Gastrocnemius medialis (tissue), 4 donors: ENCODE measurements around the gene LAYN.

Experiments
- POLR2A ChIP-seq, 2 donors: fragments of 450-650 bp; IDR thresholded peaks; one replicate each; pipeline ENCODE4 v1.6.1; 2017; ENCODE audit warnings: antibody characterized with exemption in 2 of 2, mild to moderate bottlenecking in 2 of 2, moderate library complexity in 2 of 2
- TF ChIP-seq, protein P1 (sequence below), 5 experiments: fragments of 450-650 bp in 3 of 5; fragments of 200-600 bp in 2 of 5; sonication (generic) in 2 of 5; IDR thresholded peaks in 4 of 5; conservative IDR thresholded peaks in 1 of 5; 1 replicate in 4 of 5; 2 replicates in 1 of 5; pipeline ENCODE4 v1.5.1; 2016 to 2019; ENCODE audit warnings: antibody characterized with exemption in 5 of 5, mild to moderate bottlenecking in 3 of 5, moderate library complexity in 3 of 5

DNA sequence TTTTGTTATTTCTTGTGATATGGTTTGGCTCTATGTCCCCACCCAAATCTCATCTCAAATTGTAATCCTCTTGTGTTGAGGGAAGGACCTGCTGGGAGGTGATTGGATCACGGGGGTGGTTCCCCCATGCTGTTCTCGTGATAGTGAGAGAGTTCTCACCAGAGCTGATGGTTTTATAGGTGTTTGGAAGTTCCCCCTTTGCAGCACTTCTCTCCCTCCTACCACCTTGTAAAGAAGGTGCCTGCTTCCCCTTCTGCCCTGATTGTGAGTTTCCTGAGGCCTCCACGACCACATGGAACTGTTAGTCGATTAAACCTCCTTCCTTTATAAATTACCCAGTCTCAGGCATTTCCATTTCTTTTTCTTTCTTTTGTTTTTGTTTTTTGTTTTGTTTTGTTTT lies 37.3 kb downstream of the LAYN start:
- TF ChIP-seq, protein P1, sequence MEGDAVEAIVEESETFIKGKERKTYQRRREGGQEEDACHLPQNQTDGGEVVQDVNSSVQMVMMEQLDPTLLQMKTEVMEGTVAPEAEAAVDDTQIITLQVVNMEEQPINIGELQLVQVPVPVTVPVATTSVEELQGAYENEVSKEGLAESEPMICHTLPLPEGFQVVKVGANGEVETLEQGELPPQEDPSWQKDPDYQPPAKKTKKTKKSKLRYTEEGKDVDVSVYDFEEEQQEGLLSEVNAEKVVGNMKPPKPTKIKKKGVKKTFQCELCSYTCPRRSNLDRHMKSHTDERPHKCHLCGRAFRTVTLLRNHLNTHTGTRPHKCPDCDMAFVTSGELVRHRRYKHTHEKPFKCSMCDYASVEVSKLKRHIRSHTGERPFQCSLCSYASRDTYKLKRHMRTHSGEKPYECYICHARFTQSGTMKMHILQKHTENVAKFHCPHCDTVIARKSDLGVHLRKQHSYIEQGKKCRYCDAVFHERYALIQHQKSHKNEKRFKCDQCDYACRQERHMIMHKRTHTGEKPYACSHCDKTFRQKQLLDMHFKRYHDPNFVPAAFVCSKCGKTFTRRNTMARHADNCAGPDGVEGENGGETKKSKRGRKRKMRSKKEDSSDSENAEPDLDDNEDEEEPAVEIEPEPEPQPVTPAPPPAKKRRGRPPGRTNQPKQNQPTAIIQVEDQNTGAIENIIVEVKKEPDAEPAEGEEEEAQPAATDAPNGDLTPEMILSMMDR (IDR thresholded peaks at IDR 0.05 in 4 of 5, conservative IDR thresholded peaks at IDR 0.05 in 1 of 5): no peak
- TF ChIP-seq POLR2A (IDR thresholded peaks at IDR 0.05): no peak
